H1 (cell line): ENCODE measurements around the gene TGM5. TPM values are rescaled to one million over a fixed set of nuclear protein-coding genes. Genes with fewer than 3 reads are reported as not detected.

ENCODE experiments used
- CTCF ChIA-PET: fragments of 300-600 bp; sonication (Branson Sonifier 250); formaldehyde crosslinking; loops from one replicate; lab custom pipeline; 2021; ENCODE audit not compliant: partially characterized antibody; lab: Charles Lee
- POLR2A ChIA-PET: fragments of 300-600 bp; sonication (Branson Sonifier 250); formaldehyde crosslinking; loops from one replicate; lab custom pipeline; 2021; ENCODE audit warnings: inconsistent platforms; ENCODE audit not compliant: partially characterized antibody; lab: Charles Lee
- DNase-seq, 2 experiments: peaks; one replicate each; pipeline versions ENCODE4 v3.0.0 to v3.0.0-alpha.2; 2010 to 2022; ENCODE audit warnings: low spot score in 2 of 2, low read depth in 1 of 2, mixed read lengths in 1 of 2
- FAIRE-seq: peaks from 2 replicates; lab custom pipeline; 2011; peaks lifted over from hg19 to GRCh38; lab: Jason Lieb, UNC
- H2AFZ ChIP-seq: 2 replicates; pipeline ENCODE4 v1.8.1; 2012; ENCODE audit warnings: low read length, inconsistent platforms
- H2AK5ac ChIP-seq: 2 replicates; pipeline ENCODE4 v1.6.1; 2013; ENCODE audit warnings: low read depth, low read length
- H2BK120ac ChIP-seq: replicated peaks from 2 replicates; pipeline ENCODE3; 2013; ENCODE audit warnings: low read depth, low read length, inconsistent platforms
- H2BK12ac ChIP-seq: 2 replicates; pipeline ENCODE4 v1.6.1; 2013; ENCODE audit warnings: low read depth, low read length
- H2BK15ac ChIP-seq: 2 replicates; pipeline ENCODE4 v1.6.1; 2013; ENCODE audit warnings: low read length
- H2BK20ac ChIP-seq: 2 replicates; pipeline ENCODE4 v1.6.1; 2013; ENCODE audit warnings: low read length
- H2BK5ac ChIP-seq: 2 replicates; pipeline ENCODE4 v1.6.1; 2013; ENCODE audit warnings: low read depth, low read length
- H3K14ac ChIP-seq: 2 replicates; pipeline ENCODE4 v1.6.1; 2013; ENCODE audit warnings: inconsistent platforms; ENCODE audit not compliant: insufficient read length
- H3K18ac ChIP-seq: 2 replicates; pipeline ENCODE4 v1.6.1; 2013; ENCODE audit warnings: low read length; ENCODE audit errors: extremely low read depth
- H3K23ac ChIP-seq: 2 replicates; pipeline ENCODE4 v1.6.1; 2013; ENCODE audit warnings: inconsistent platforms; ENCODE audit not compliant: insufficient read length
- H3K23me2 ChIP-seq: 2 replicates; pipeline ENCODE4 v1.6.1; 2013; ENCODE audit warnings: low read depth, low read length
- H3K27ac ChIP-seq: 2 replicates; pipeline ENCODE4 v1.6.1; 2011; ENCODE audit warnings: low read depth, low read length, inconsistent platforms
- H3K27me3 ChIP-seq, 4 experiments: replicated peaks in 1 of 4; 1 replicate in 1 of 4; 2 replicates in 3 of 4; pipeline versions ENCODE4 v1.6.1 to v1.8.1; 2011 to 2013; ENCODE audit warnings: low read length in 3 of 4, mild to moderate bottlenecking in 3 of 4, inconsistent platforms in 2 of 4, mixed read lengths in 2 of 4, moderate library complexity in 1 of 4; ENCODE audit not compliant: control insufficient read depth in 3 of 4, insufficient read depth in 3 of 4; ENCODE audit errors: extremely low read depth in 1 of 4
- H3K36me3 ChIP-seq, 4 experiments: 2 replicates each; pipeline versions ENCODE4 v1.6.1 to v1.8.1; 2011 to 2013; ENCODE audit warnings: mild to moderate bottlenecking in 4 of 4, low read length in 3 of 4, moderate library complexity in 2 of 4, control low read depth in 1 of 4, inconsistent platforms in 1 of 4; ENCODE audit not compliant: insufficient read depth in 4 of 4, control insufficient read depth in 2 of 4
- H3K4ac ChIP-seq: replicated peaks from 2 replicates; pipeline ENCODE3; 2013; ENCODE audit warnings: low read length, low read depth, mixed read lengths, inconsistent platforms; ENCODE audit not compliant: insufficient read length
- H3K4me1 ChIP-seq, 4 experiments: replicated peaks in 1 of 4; 1 replicate in 1 of 4; 2 replicates in 3 of 4; pipeline versions ENCODE4 v1.6.1 to v1.8.1; 2011 to 2013; ENCODE audit warnings: low read length in 3 of 4, inconsistent platforms in 2 of 4, mixed read lengths in 1 of 4; ENCODE audit not compliant: insufficient read depth in 4 of 4, control insufficient read depth in 3 of 4
- H3K4me2 ChIP-seq, 2 experiments: 2 replicates each; pipeline versions ENCODE4 v1.6.1 to v1.8.1; 2011 to 2013; ENCODE audit warnings: low read depth in 2 of 2, low read length in 2 of 2, control low read depth in 1 of 2, inconsistent platforms in 1 of 2, mild to moderate bottlenecking in 1 of 2; ENCODE audit not compliant: insufficient read depth in 1 of 2
- H3K4me3 ChIP-seq, 4 experiments: fragments of 200-600, 300-600 bp in 1 of 4; sonication (generic), shearing (Covaris generic), sonication (Bioruptor Twin) in 1 of 4; 2 replicates each; pipeline versions ENCODE4 v1.5.1 to v1.8.1; 2011 to 2016; ENCODE audit warnings: low read length in 4 of 4, low read depth in 3 of 4, control low read depth in 2 of 4, inconsistent platforms in 2 of 4, mild to moderate bottlenecking in 2 of 4, mixed read lengths in 1 of 4, moderate library complexity in 1 of 4; ENCODE audit not compliant: insufficient read depth in 2 of 4; ENCODE audit errors: extremely low read depth in 1 of 4
- H3K56ac ChIP-seq: replicated peaks from 2 replicates; pipeline ENCODE3; 2013; ENCODE audit warnings: low read depth, mild to moderate bottlenecking, mixed read lengths, low read length, inconsistent platforms; ENCODE audit not compliant: insufficient read length
- H3K79me1 ChIP-seq: 2 replicates; pipeline ENCODE4 v1.6.1; 2013; ENCODE audit warnings: low read depth, low read length, control low read depth
- H3K79me2 ChIP-seq, 2 experiments: 2 replicates each; pipeline versions ENCODE4 v1.6.1 to v1.8.1; 2012 to 2013; ENCODE audit warnings: low read length in 2 of 2, mild to moderate bottlenecking in 2 of 2, inconsistent platforms in 1 of 2; ENCODE audit not compliant: insufficient read depth in 2 of 2, control insufficient read depth in 1 of 2
- H3K9ac ChIP-seq, 4 experiments: replicated peaks in 1 of 4; 1 replicate in 1 of 4; 2 replicates in 3 of 4; pipeline versions ENCODE4 v1.6.1 to v1.8.1; 2011 to 2013; ENCODE audit warnings: low read depth in 3 of 4, low read length in 3 of 4, control low read depth in 2 of 4, mild to moderate bottlenecking in 2 of 4, moderate library complexity in 2 of 4, inconsistent platforms in 1 of 4; ENCODE audit errors: extremely low read depth in 1 of 4
- H3K9me3 ChIP-seq, 2 experiments: 2 replicates each; pipeline versions ENCODE4 v1.6.1 to v1.8.1; 2012 to 2013; ENCODE audit warnings: mild to moderate bottlenecking in 2 of 2, moderate library complexity in 2 of 2, control low read depth in 1 of 2, inconsistent platforms in 1 of 2, low read depth in 1 of 2, low read length in 1 of 2, mixed read lengths in 1 of 2; ENCODE audit not compliant: insufficient read depth in 2 of 2
- H4K20me1 ChIP-seq, 2 experiments: replicated peaks in 1 of 2; 2 replicates each; pipeline versions ENCODE3 to v1.8.1; 2011 to 2013; ENCODE audit warnings: inconsistent platforms in 2 of 2, low read length in 2 of 2, mild to moderate bottlenecking in 1 of 2; ENCODE audit not compliant: insufficient read depth in 2 of 2, control insufficient read depth in 1 of 2
- H4K5ac ChIP-seq: 2 replicates; pipeline ENCODE4 v1.6.1; 2013; ENCODE audit warnings: low read length, low read depth, mixed read lengths, inconsistent platforms; ENCODE audit not compliant: insufficient read length
- H4K8ac ChIP-seq: 2 replicates; pipeline ENCODE4 v1.8.0; 2013; ENCODE audit warnings: mild to moderate bottlenecking, moderate library complexity, low read length, inconsistent platforms; ENCODE audit not compliant: insufficient read depth; ENCODE audit errors: extremely low read depth
- H4K91ac ChIP-seq: replicated peaks from 2 replicates; pipeline ENCODE3; 2013; ENCODE audit warnings: low read length, mixed read lengths, inconsistent platforms; ENCODE audit not compliant: insufficient read length
- CEBPB ChIP-seq: IDR thresholded peaks from 2 replicates; pipeline ENCODE4 v1.6.1; 2012; ENCODE audit warnings: low read depth, low read length
- E2F6 ChIP-seq: IDR thresholded peaks from 2 replicates; pipeline ENCODE4 v1.6.1; 2012; ENCODE audit warnings: inconsistent platforms
- GABPA ChIP-seq: IDR thresholded peaks from 2 replicates; pipeline ENCODE4 v1.6.1; 2011; ENCODE audit warnings: mild to moderate bottlenecking, low read length, moderate library complexity, borderline replicate concordance; ENCODE audit not compliant: insufficient read depth
- JUND ChIP-seq: IDR thresholded peaks from 2 replicates; pipeline ENCODE4 v1.6.1; 2011; ENCODE audit warnings: mild to moderate bottlenecking, improper control_type of control experiment, low read length
- NANOG ChIP-seq: IDR thresholded peaks from 2 replicates; pipeline ENCODE4 v1.6.1; 2011; ENCODE audit warnings: low read length, low read depth, mild to moderate bottlenecking, inconsistent platforms; ENCODE audit not compliant: insufficient read depth, poor library complexity, severe bottlenecking
- POLR2AphosphoS5 ChIP-seq: IDR thresholded peaks from 2 replicates; pipeline ENCODE4 v1.6.1; 2011; ENCODE audit warnings: low read depth, low read length
- RNF2 ChIP-seq: fragments of 200-900, 300-1000 bp; sonication (generic); IDR thresholded peaks from 2 replicates; pipeline ENCODE4 v1.7.1; 2016; ENCODE audit warnings: borderline replicate concordance, low read depth, mild to moderate bottlenecking, antibody characterized with exemption, low read length; ENCODE audit not compliant: poor library complexity, severe bottlenecking; ENCODE audit errors: missing control alignments
- SP1 ChIP-seq: IDR thresholded peaks from 2 replicates; pipeline ENCODE4 v1.6.1; 2011; ENCODE audit warnings: low read depth, low read length
- SP4 ChIP-seq: IDR thresholded peaks from 2 replicates; pipeline ENCODE4 v1.6.1; 2012; ENCODE audit warnings: low read length, inconsistent platforms
- TBP ChIP-seq: IDR thresholded peaks from 2 replicates; pipeline ENCODE4 v1.6.1; 2011; ENCODE audit warnings: low read depth, low read length, improper control_type of control experiment
- TEAD4 ChIP-seq: IDR thresholded peaks from 2 replicates; pipeline ENCODE4 v1.6.1; 2012; ENCODE audit warnings: low read depth, low read length, inconsistent platforms, mixed read lengths
- ZNF274 ChIP-seq: IDR thresholded peaks from 2 replicates; pipeline ENCODE4 v1.7.0; 2012; ENCODE audit warnings: low read length, borderline replicate concordance; ENCODE audit errors: extremely low read depth
- WGBS, 2 experiments: shearing (Covaris generic) in 1 of 2; methylation state at CpG; one replicate each; pipeline versions ENCODE4 v1.1.6 to v1.1.7; 2013 to 2015; ENCODE audit warnings: low lambda C conversion rate in 2 of 2, mixed read lengths in 2 of 2, inconsistent platforms in 1 of 2, low coverage in 1 of 2, missing lambda C conversion rate in 1 of 2; ENCODE audit not compliant: insufficient replicate concordance in 2 of 2, insufficient coverage in 1 of 2, insufficient read length in 1 of 2; ENCODE audit errors: extremely low coverage in 1 of 2, missing lambda C conversion rate in 1 of 2; 5-methylcytosine and 5-hydroxymethylcytosine counted together
- polyA plus RNA-seq, 7 experiments: library from polyadenylated mRNA; depleted of rRNA in 3 of 7; stranded (reverse) in 5 of 7; unstranded in 2 of 7; fragments of >200 nt in 5 of 7; fragments of 200-250 nt in 2 of 7; gene quantifications; 1 replicate in 5 of 7; 2 replicates in 1 of 7; 4 replicates in 1 of 7; pipeline versions ENCODE4 v1.2.1 to v1.2.3, GENCODE V29; 2011 to 2013; ENCODE audit warnings: missing spikeins in 2 of 7, mixed read lengths in 2 of 7
- total RNA-seq: library from RNA; stranded (reverse); fragmentation: NEBNext Ultra II Directional; extraction: Animal tissue kit (Norgen Biotek cat#: 25700); gene quantifications from 2 replicates; pipeline ENCODE4 v1.2.1, GENCODE V29; 2021

The TGM5 gene
- total and polyA plus RNA-seq, 2 of the 8 experiments (the other 6 are each of a cell fraction or from before 2014, with no cell fraction given), result not detected

GRCh38 chr15:43244092-43244491, 22.6 kb downstream of the TGM5 start:
- H3K23ac ChIP-seq, result no peak overlapping the region
- no peak for DNase-seq
- no peak overlapping the region for H3K9ac ChIP-seq
- H3K4me2 ChIP-seq, result no peak overlapping the region
- H2AK5ac ChIP-seq, result no peak overlapping the region
- H3K56ac ChIP-seq, result no peak overlapping the region
- H3K4me3 ChIP-seq, result no peak overlapping the region
- no peak overlapping the region for H4K5ac ChIP-seq
- no peaks in the 10 kb centered on the region for H3K79me1 ChIP-seq
- no peak overlapping the region for H4K8ac ChIP-seq
- WGBS, 2 experiments, result 90% methylated on average over 4 of the region's 4 CpGs; no CpG with 5 or more reads in 1 of the 2 experiments
- H3K4me1 ChIP-seq, result no peaks in the 10 kb centered on the region
- CTCF ChIA-PET, result interaction anchor here (0.8 to 6.7 kb wide), 4 partner anchors 15 to 42 kb away, joined by 3 to 39 read pairs (median 6); no protein-coding TSS in a partner anchor
- no peak overlapping the region for H2BK120ac ChIP-seq
- H3K36me3 ChIP-seq, result no peaks in the 10 kb centered on the region
- no peaks in the 10 kb centered on the region for H3K23me2 ChIP-seq
- H3K79me2 ChIP-seq, result no peaks in the 10 kb centered on the region
- no peak overlapping the region for H3K18ac ChIP-seq
- no peak overlapping the region for H2BK12ac ChIP-seq
- H3K14ac ChIP-seq, result no peak overlapping the region
- no peak overlapping the region for H2BK5ac ChIP-seq
- no peak overlapping the region for H3K27ac ChIP-seq
- FAIRE-seq, result no peak
- no peak overlapping the region for H2BK20ac ChIP-seq
- no peak overlapping the region for H2AFZ ChIP-seq
- POLR2A ChIA-PET, result interaction anchor here (0.6 kb wide), 1 partner anchor 18 kb away, joined by 3 read pairs; no protein-coding TSS in a partner anchor
- no peaks in the 10 kb centered on the region for H3K27me3 ChIP-seq
- no peak overlapping the region for H3K4ac ChIP-seq
- H3K9me3 ChIP-seq, result no peaks in the 10 kb centered on the region
- H4K91ac ChIP-seq, result no peak overlapping the region
- H2BK15ac ChIP-seq, result no peak overlapping the region
- no peaks in the 10 kb centered on the region for H4K20me1 ChIP-seq
- TF ChIP-seq TBP (no peak), POLR2AphosphoS5 (no peak), SP4 (no peak), CEBPB (no peak), GABPA (no peak), RNF2 (no peak), ZNF274 (no peak), SP1 (no peak), NANOG (no peak), JUND (no peak), E2F6 (no peak), TEAD4 (no peak)
